GM12878 (cell line): ENCODE measurements around the gene SPNS1. TPM values are rescaled to one million over a fixed set of nuclear protein-coding genes. Genes with fewer than 3 reads are reported as not detected.

Source experiments
- ATAC-seq: fragments of 200-7000 bp; cut with Tn5 transposase; 3 replicates; pipeline ENCODE4 v1.9.1; 2020; ENCODE audit warnings: mild to moderate bottlenecking, moderate library complexity
- BruUV-seq: library from RNA; stranded (reverse); fragments of 400-500 nt; replicated peaks from 2 replicates; lab custom pipeline; 2021; lab: Mats Ljungman, UMichigan
- CTCF ChIA-PET: fragments of 300-600 bp; sonication (Branson Sonifier 250); formaldehyde crosslinking; extraction: SDS; loops from one replicate; lab custom pipeline; 2021; ENCODE audit warnings: inconsistent platforms; lab: Yijun Ruan, JAX
- POLR2A ChIA-PET: fragments of 350-600 bp; formaldehyde crosslinking; extraction: SDS; loops from one replicate; lab custom pipeline; 2021; ENCODE audit warnings: inconsistent platforms; lab: Charles Lee
- RAD21 ChIA-PET: fragments of 300-600 bp; sonication (Branson Sonifier 250); formaldehyde crosslinking; loops from one replicate; lab custom pipeline; 2023; ENCODE audit warnings: antibody characterized with exemption; ENCODE audit not compliant: unreplicated experiment; lab: Charles Lee
- SMC1A ChIA-PET: fragments of 300-600 bp; sonication (Branson Sonifier 250); formaldehyde crosslinking; loops from one replicate; lab custom pipeline; 2023; ENCODE audit not compliant: unreplicated experiment, uncharacterized antibody; lab: Charles Lee
- DNase-seq: peaks from one replicate; pipeline ENCODE4 v3.0.0-alpha.2; 2011; ENCODE audit warnings: low read depth, low spot score
- FAIRE-seq: peaks from 3 replicates; lab custom pipeline; 2011; peaks lifted over from hg19 to GRCh38; lab: Jason Lieb, UNC
- H2AFZ ChIP-seq: 2 replicates; pipeline ENCODE4 v1.6.0; 2011; ENCODE audit warnings: low read depth, low read length, control low read depth; ENCODE audit not compliant: control insufficient read depth
- H3K27ac ChIP-seq: 2 replicates; pipeline ENCODE4 v1.5.1; 2011; ENCODE audit warnings: control low read depth; ENCODE audit not compliant: control insufficient read depth, insufficient read depth
- H3K27me3 ChIP-seq, 2 experiments: replicated peaks in 1 of 2; 2 replicates each; pipeline versions ENCODE4 v1.6.0 to v1.6.1; 2011; ENCODE audit warnings: low read length in 1 of 2; ENCODE audit not compliant: control insufficient read depth in 2 of 2, insufficient read depth in 2 of 2
- H3K36me3 ChIP-seq, 2 experiments: 2 replicates each; pipeline ENCODE4 v1.5.1; 2011; ENCODE audit warnings: low read length in 1 of 2; ENCODE audit not compliant: control insufficient read depth in 2 of 2, insufficient read depth in 2 of 2
- H3K4me1 ChIP-seq: 2 replicates; pipeline ENCODE4 v1.6.1; 2011; ENCODE audit warnings: mild to moderate bottlenecking, low read length, moderate library complexity, mixed read lengths; ENCODE audit not compliant: control insufficient read depth, insufficient read depth
- H3K4me2 ChIP-seq: 2 replicates; pipeline ENCODE4 v1.6.0; 2011; ENCODE audit warnings: control low read depth; ENCODE audit not compliant: control insufficient read depth, insufficient read depth
- H3K4me3 ChIP-seq: fragments of 200-600 bp; sonication (generic); 2 replicates; pipeline ENCODE4 v1.5.1; 2016
- H3K79me2 ChIP-seq: 2 replicates; pipeline ENCODE4 v1.6.0; 2011; ENCODE audit warnings: low read length; ENCODE audit not compliant: control insufficient read depth, insufficient read depth
- H3K9ac ChIP-seq: 2 replicates; pipeline ENCODE4 v1.8.0; 2011; ENCODE audit warnings: low read length, control low read depth, mixed read lengths; ENCODE audit not compliant: control insufficient read depth, insufficient read depth
- H3K9me3 ChIP-seq: replicated peaks from 3 replicates; pipeline ENCODE4 v1.5.1; 2011; ENCODE audit warnings: mild to moderate bottlenecking, low read length; ENCODE audit not compliant: control insufficient read depth, insufficient read depth
- H4K20me1 ChIP-seq: 2 replicates; pipeline ENCODE4 v1.6.0; 2011; ENCODE audit not compliant: control insufficient read depth, insufficient read depth
- BCL11A ChIP-seq: IDR thresholded peaks from 2 replicates; pipeline ENCODE4 v1.6.1; 2011; ENCODE audit warnings: low read depth, low read length
- BRCA1 ChIP-seq: IDR thresholded peaks from 2 replicates; pipeline ENCODE4 v1.6.1; 2011; ENCODE audit warnings: low read depth, low read length, improper control_type of control experiment
- DPF2 ChIP-seq: fragments of 450-650 bp; IDR thresholded peaks from 2 replicates; pipeline ENCODE4 v1.6.1; 2017; ENCODE audit warnings: mild to moderate bottlenecking
- EGR1 ChIP-seq, 2 experiments: IDR thresholded peaks; 1 replicate in 1 of 2; 2 replicates in 1 of 2; pipeline ENCODE4 v1.6.1; 2011 to 2012; ENCODE audit warnings: low read depth in 2 of 2, low read length in 2 of 2, borderline replicate concordance in 1 of 2, mild to moderate bottlenecking in 1 of 2, moderate library complexity in 1 of 2
- IKZF1 ChIP-seq: fragments of 450-650 bp; conservative IDR thresholded peaks from 2 replicates; pipeline ENCODE4 v1.6.1; 2017; ENCODE audit warnings: antibody characterized with exemption, mild to moderate bottlenecking
- IKZF2 ChIP-seq, 2 experiments: fragments of 450-650 bp; IDR thresholded peaks; 2 replicates each; pipeline ENCODE4 v1.6.1; 2017; ENCODE audit warnings: mild to moderate bottlenecking in 2 of 2, moderate library complexity in 2 of 2
- PAX8 ChIP-seq: fragments of 450-650 bp; IDR thresholded peaks from 2 replicates; pipeline ENCODE4 v1.6.1; 2017; ENCODE audit warnings: mild to moderate bottlenecking, moderate library complexity
- SIN3A ChIP-seq: IDR thresholded peaks from 2 replicates; pipeline ENCODE4 v1.6.1; 2012; ENCODE audit warnings: low read depth, low read length, improper control_type of control experiment
- SIX5 ChIP-seq: IDR thresholded peaks from 2 replicates; pipeline ENCODE4 v1.6.1; 2011; ENCODE audit warnings: mild to moderate bottlenecking, low read depth, low read length, moderate library complexity; ENCODE audit not compliant: severe bottlenecking
- SMAD1 ChIP-seq: fragments of 450-650 bp; IDR thresholded peaks from 2 replicates; pipeline ENCODE4 v1.6.1; 2018; ENCODE audit warnings: mild to moderate bottlenecking, low read depth; ENCODE audit not compliant: partially characterized antibody
- SREBF2 ChIP-seq: IDR thresholded peaks from 2 replicates; pipeline ENCODE4 v1.6.1; 2012; ENCODE audit warnings: mild to moderate bottlenecking, low read length
- YY1 ChIP-seq: IDR thresholded peaks from 2 replicates; pipeline ENCODE4 v1.6.1; 2011; ENCODE audit warnings: low read depth, mild to moderate bottlenecking, low read length
- in situ Hi-C: fragments of 300-500 bp; cut with MboI; formaldehyde crosslinking; loops from 9 replicates; pipeline ENCODE4 v1.14.3; 2018; ENCODE audit warnings: mixed read lengths
- intact Hi-C: fragments of 100-400 bp; cut with micrococcal nuclease; formaldehyde crosslinking; loops from one replicate; pipeline ENCODE4 v1.14.2; 2022; ENCODE audit not compliant: unreplicated experiment
- polyA plus RNA-seq, 11 experiments: library from polyadenylated mRNA; depleted of rRNA in 4 of 11; unstranded in 6 of 11; stranded (reverse) in 5 of 11; fragments of >200 nt; fragmentation: Nextera tagmentation in 4 of 11; fragmentation: Illumina TruSeq in 1 of 11; extraction: Ambion mirVana in 4 of 11; extraction: Trizol in 1 of 11; gene quantifications; 1 replicate in 1 of 11; 2 replicates in 10 of 11; pipeline versions ENCODE4 v1.2.1 to v1.2.3, GENCODE V29; 2011 to 2016; ENCODE audit warnings: inconsistent platforms in 2 of 11, missing spikeins in 2 of 11, low read depth in 1 of 11
- total RNA-seq, 4 experiments: library from RNA; depleted of rRNA in 3 of 4; stranded (reverse); fragments of >200 nt in 3 of 4; fragmentation: Illumina TruSeq in 1 of 4; extraction: Trizol in 1 of 4; gene quantifications; 2 replicates each; pipeline versions ENCODE4 v1.2.1 to v1.2.3, GENCODE V29; 2013 to 2021
- TF ChIP-seq, protein P1 (sequence below): fragments of 450-650 bp; IDR thresholded peaks from 2 replicates; pipeline ENCODE4 v1.6.1; 2017; ENCODE audit warnings: mild to moderate bottlenecking, low read depth, inconsistent platforms; ENCODE audit not compliant: poor library complexity, severe bottlenecking
- TF ChIP-seq, protein P2 (sequence below): IDR thresholded peaks from 2 replicates; pipeline ENCODE4 v1.6.1; 2012; ENCODE audit warnings: low read length, inconsistent platforms
- TF ChIP-seq, protein P3 (sequence below): fragments of 450-650 bp; IDR thresholded peaks from 2 replicates; pipeline ENCODE4 v1.6.1; 2016; ENCODE audit warnings: mild to moderate bottlenecking
- TF ChIP-seq, protein P4 (sequence below): IDR thresholded peaks from 2 replicates; pipeline ENCODE4 v1.6.1; 2012; ENCODE audit warnings: mild to moderate bottlenecking, low read depth, low read length

Gene SPNS1
- total and polyA plus RNA-seq, 10 of the 15 experiments (the other 5 are each of a cell fraction or from before 2014, with no cell fraction given), result 0.16 to 37.6 (median 12.0) TPM

DNA sequence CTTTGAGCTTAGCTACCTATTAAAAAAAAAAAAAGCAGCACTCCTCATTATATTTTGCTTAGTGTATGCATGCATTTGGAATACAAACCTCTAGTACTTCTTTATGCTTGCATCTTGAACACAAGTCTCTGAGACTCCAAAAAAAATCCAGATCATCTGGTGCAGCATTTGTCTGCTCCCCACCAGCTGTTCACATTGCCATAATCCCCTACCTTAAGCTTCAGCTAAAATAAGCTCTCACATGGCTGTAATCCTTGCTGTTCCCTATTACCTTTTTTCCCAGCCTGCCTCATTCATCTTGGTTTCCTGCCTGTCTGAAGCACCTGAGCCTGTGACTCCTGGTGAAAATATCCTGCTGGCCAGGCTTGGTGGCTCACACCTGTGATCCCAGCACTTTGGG is 31.3 kb upstream of the SPNS1 start:
- Histone ChIP-seq H4K20me1 (no peaks in the 10 kb centered on the region), H3K27me3 (no peaks in the 10 kb centered on the region), H3K79me2 (no peaks in the 10 kb centered on the region), H3K4me1 (peaks cover 10% of the 10 kb centered on the region), H3K9me3 (no peaks in the 10 kb centered on the region), H3K9ac (no peak overlapping the region), H3K27ac (no peak overlapping the region), H2AFZ (no peak overlapping the region), H3K36me3 (no peaks in the 10 kb centered on the region), H3K4me2 (no peak overlapping the region), H3K4me3 (no peak overlapping the region)
- ChIA-PET CTCF (interaction anchor here (2.7 to 9.7 kb wide), 4 partner anchors 10 to 81 kb away, joined by 19 to 136 read pairs (median 100); partner anchors contain the start of genes CD19, RABEP2 and SH2B1), POLR2A (interaction anchor here (3.2 kb wide), 1 partner anchor 11 kb away, joined by 20 read pairs; the partner anchor contains the start of gene CD19), RAD21 (interaction anchor here (3.2 to 5.2 kb wide), 2 partner anchors 12 to 69 kb away, joined by 46 to 53 read pairs; partner anchors contain the start of gene CD19), SMC1A (interaction anchor here (0.8 to 5.0 kb wide), 7 partner anchors 11 to 84 kb away, joined by 3 to 58 read pairs (median 32); partner anchors contain the start of genes CD19, RABEP2 and SH2B1)
- no peak for ATAC-seq
- in situ Hi-C loops (no loop called here), intact Hi-C loops (no loop called here)
- no TSS peak for BruUV-seq
- no peak for DNase-seq
- TF ChIP-seq EGR1 (IDR thresholded peaks at IDR 0.05; ENCODE audit: borderline replicate concordance in 1 of 2, low read depth in 2 of 2, low read length in 2 of 2), result no peak
- no peak for TF ChIP-seq BCL11A
- TF ChIP-seq, protein P1, sequence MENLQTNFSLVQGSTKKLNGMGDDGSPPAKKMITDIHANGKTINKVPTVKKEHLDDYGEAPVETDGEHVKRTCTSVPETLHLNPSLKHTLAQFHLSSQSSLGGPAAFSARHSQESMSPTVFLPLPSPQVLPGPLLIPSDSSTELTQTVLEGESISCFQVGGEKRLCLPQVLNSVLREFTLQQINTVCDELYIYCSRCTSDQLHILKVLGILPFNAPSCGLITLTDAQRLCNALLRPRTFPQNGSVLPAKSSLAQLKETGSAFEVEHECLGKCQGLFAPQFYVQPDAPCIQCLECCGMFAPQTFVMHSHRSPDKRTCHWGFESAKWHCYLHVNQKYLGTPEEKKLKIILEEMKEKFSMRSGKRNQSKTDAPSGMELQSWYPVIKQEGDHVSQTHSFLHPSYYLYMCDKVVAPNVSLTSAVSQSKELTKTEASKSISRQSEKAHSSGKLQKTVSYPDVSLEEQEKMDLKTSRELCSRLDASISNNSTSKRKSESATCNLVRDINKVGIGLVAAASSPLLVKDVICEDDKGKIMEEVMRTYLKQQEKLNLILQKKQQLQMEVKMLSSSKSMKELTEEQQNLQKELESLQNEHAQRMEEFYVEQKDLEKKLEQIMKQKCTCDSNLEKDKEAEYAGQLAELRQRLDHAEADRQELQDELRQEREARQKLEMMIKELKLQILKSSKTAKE, result no peak
- TF ChIP-seq, protein P2, sequence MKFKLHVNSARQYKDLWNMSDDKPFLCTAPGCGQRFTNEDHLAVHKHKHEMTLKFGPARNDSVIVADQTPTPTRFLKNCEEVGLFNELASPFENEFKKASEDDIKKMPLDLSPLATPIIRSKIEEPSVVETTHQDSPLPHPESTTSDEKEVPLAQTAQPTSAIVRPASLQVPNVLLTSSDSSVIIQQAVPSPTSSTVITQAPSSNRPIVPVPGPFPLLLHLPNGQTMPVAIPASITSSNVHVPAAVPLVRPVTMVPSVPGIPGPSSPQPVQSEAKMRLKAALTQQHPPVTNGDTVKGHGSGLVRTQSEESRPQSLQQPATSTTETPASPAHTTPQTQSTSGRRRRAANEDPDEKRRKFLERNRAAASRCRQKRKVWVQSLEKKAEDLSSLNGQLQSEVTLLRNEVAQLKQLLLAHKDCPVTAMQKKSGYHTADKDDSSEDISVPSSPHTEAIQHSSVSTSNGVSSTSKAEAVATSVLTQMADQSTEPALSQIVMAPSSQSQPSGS, result no peak
- TF ChIP-seq IKZF1, result no peak
- TF ChIP-seq YY1, result no peak
- TF ChIP-seq, protein P3, sequence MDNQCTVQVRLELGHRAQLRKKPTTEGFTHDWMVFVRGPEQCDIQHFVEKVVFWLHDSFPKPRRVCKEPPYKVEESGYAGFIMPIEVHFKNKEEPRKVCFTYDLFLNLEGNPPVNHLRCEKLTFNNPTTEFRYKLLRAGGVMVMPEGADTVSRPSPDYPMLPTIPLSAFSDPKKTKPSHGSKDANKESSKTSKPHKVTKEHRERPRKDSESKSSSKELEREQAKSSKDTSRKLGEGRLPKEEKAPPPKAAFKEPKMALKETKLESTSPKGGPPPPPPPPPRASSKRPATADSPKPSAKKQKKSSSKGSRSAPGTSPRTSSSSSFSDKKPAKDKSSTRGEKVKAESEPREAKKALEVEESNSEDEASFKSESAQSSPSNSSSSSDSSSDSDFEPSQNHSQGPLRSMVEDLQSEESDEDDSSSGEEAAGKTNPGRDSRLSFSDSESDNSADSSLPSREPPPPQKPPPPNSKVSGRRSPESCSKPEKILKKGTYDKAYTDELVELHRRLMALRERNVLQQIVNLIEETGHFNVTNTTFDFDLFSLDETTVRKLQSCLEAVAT, result no peak
- no peak for TF ChIP-seq PAX8
- no peak for TF ChIP-seq IKZF2 (IDR thresholded peaks at IDR 0.05)
- TF ChIP-seq BRCA1, result no peak
- no peak for TF ChIP-seq DPF2
- no peak for TF ChIP-seq SMAD1
- no peak for TF ChIP-seq SREBF2
- no peak for TF ChIP-seq SIX5
- TF ChIP-seq SIN3A, result no peak
- TF ChIP-seq, protein P4, sequence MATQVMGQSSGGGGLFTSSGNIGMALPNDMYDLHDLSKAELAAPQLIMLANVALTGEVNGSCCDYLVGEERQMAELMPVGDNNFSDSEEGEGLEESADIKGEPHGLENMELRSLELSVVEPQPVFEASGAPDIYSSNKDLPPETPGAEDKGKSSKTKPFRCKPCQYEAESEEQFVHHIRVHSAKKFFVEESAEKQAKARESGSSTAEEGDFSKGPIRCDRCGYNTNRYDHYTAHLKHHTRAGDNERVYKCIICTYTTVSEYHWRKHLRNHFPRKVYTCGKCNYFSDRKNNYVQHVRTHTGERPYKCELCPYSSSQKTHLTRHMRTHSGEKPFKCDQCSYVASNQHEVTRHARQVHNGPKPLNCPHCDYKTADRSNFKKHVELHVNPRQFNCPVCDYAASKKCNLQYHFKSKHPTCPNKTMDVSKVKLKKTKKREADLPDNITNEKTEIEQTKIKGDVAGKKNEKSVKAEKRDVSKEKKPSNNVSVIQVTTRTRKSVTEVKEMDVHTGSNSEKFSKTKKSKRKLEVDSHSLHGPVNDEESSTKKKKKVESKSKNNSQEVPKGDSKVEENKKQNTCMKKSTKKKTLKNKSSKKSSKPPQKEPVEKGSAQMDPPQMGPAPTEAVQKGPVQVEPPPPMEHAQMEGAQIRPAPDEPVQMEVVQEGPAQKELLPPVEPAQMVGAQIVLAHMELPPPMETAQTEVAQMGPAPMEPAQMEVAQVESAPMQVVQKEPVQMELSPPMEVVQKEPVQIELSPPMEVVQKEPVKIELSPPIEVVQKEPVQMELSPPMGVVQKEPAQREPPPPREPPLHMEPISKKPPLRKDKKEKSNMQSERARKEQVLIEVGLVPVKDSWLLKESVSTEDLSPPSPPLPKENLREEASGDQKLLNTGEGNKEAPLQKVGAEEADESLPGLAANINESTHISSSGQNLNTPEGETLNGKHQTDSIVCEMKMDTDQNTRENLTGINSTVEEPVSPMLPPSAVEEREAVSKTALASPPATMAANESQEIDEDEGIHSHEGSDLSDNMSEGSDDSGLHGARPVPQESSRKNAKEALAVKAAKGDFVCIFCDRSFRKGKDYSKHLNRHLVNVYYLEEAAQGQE, result no peak
- FAIRE-seq, result no peak
